NCI-H128 (cell line): ENCODE measurements around the gene CCDC126.
"Not testable (repeated sequence)": the region's sequence is repeated elsewhere in the genome, so short reads cannot be mapped to it uniquely, and the experiment has no call there.

Source experiments
- DNase-seq: peaks from one replicate; lab custom pipeline; 2025; ENCODE audit not compliant: unreplicated experiment; lab: John Stamatoyannopoulos, UW

Gene CCDC126

DNA sequence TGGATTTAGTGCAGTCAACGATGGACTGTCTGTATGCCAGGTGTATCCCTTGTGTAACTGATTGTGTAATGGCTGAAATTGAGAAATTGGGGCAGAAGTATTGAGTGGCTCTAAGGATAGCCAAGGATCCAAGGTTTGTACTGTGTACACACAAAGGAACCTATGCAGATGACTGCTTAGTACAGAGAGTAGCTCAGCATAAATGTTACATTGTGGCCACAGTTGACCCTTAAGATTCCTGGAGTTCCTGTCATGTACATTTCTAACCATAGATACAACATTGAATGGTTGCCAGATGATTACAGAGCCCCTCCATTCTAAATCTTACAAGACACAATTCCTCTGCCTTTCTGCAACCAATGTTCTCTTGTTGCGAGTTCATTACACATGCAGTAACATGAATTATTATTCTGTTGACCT is 25.3 kb downstream of the CCDC126 start:
- no peak for DNase-seq

GRCh38 chr7:23628370-23628769 is 31.2 kb downstream of the CCDC126 start:
- DNase-seq: no peak

DNA sequence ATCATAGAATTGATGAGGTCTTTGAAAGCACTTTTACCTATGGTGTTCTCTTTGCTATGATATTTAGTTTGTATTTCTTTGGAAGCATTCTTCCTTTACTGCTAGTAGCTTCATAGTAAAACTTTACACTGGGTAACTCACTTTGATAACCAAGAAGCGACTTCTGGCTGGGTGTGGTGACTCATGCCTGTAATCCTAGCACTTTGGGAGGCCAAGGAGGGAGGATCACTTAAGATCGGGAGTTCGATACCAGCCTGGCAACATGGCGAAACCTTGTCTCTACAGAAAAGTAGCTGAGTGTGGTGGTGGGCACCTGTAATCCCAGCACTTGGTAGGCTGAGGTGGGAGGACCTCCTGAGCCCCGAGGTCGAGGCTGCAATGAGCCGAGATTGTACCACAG is 36.2 kb downstream of the CCDC126 start:
- DNase-seq: no peak

- DNase-seq: no peak
These were observed 48.6 kb downstream of the CCDC126 start for GRCh38 chr7:23645822-23646221.

- no peak for DNase-seq
These were observed 56.8 kb downstream of the CCDC126 start for GRCh38 chr7:23653942-23654341.

DNA sequence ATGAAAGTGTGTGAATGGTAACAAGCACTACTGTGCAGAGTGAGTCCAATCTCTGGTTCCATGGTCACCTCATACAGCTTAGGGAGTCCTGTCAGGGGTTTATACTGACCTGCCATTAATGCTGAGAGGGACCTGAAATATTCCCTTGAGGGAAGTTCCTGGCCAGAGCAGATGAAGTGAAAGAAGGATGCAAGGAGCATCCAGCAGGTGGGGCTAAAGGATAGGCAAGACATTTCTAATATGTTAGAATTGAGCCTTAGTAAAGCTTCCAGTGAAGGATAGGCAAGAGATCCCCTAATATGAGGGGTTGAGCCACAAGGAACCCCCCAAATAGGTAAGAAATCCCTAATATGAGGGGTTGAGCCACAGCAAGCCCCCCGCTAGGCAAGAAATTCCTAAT is 57.3 kb downstream of the CCDC126 start:
- no peak for DNase-seq

DNA sequence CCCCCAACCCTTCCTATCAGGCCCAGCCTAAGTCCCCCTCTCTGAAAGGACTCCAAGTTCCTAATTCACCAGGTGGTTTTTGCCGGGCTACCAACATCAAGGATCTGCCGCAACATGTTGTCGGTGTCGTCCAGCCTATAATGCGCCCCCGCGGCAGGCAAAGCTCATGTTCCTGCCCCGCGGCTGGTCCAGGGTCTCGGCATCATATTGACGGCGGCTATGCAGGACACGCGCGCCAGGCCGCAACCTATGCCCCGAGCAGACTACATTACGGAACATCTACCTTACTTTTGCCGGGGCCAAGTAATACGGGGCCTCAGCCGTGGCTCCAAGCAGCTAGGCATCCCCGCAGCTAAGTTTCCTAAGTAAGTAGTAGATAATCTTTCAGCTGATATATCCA is 58.3 kb downstream of the CCDC126 start:
- DNase-seq: no peak

GRCh38 chr7:23658831-23659427 is 61.7 kb downstream of the CCDC126 start:
- no peak for DNase-seq

DNA sequence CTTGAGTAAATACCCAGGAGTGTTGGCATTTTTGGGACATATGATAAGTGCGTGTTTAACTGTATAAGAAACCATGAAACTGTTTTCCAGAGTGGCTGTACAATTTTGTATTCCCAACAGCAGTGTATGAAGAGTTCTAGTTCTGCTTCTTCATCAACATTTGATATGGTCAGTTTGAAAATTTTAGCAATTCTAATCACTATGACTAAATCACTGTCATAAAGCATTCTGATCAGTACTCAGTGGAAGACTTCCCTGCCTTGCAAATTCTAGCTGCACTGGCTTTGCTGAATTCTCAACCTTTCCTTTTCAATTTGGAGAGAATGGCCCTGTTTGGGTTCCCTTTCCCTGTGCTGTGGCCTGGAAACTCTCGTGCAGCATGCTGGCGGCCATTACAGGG is 64.2 kb downstream of the CCDC126 start:
- DNase-seq: no peak

DNA sequence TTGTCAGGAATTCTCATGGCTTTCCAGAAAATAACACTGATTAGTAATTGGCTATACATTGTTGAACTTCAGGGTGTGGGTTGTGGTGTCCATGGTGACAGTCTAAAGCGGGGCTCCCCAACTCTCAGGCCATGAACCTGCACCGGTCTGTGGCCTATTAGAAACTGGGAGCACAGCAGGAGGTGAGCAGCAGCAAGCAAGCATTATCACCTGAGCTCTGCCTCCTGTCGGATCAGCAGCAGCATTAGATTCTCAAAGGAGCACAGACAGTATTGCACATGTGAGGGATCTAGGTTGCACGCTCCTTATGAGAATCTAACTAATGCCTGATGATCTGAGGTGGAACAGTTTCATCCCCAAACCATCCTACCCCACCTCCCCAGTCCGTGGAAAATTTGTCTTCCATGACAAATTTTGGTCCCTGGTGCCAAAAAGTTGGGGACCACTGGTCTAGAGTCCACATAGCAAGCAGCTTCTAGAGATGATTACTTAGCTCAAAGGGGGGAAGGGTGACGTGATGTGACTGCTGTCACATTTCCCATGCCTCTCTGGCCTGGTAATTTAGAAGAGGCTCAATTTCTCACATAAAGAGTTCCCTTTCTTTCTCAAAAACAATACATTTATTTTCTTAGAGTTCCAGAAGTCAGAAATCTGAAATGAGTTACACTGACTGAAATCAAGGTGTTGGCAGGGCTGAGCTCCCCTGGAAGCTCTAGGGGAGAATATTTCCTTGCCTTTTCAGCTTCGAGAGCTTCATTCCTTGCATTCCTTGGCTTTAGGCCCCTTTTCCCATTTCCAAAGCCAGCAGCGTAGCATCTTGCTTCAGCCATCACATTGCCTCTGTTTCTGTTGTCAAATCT is 65.2 kb downstream of the CCDC126 start:
- DNase-seq: no peak

DNA sequence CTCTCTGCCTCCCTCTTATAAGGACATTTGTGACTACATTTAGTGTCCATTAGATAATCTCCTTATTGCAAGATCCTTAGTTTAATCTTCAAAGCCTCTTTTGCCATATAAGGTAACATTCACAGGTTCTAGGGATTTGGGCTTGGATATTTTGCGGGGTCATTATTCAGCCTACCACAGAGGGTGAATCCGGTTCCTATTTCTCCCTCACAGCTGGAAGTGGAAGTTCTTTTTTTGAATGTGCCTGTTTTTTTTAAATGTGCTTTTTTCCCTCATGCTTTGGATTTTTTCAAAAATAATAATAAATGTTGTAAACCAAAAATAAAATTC is 65.8 kb downstream of the CCDC126 start:
- no peak for DNase-seq

DNA sequence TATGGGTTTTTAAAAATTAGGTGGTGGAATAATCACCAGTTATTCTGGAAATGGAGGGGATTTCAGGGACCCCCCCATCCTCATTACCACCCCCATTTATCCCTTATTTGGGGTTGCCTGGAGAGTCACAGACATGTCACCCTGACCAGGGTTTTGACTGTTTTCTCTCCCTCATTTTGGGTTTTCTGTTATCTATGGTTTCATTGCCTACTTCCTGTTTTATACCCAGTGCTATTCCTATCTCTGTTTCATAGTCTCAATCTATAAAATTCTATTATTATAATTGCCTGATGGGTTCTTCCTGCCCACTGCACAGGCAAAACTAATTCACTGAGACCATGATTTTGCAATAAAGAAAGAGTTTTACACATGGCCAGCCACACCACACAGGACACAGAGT is 66.9 kb downstream of the CCDC126 start:
- DNase-seq: no peak

DNA sequence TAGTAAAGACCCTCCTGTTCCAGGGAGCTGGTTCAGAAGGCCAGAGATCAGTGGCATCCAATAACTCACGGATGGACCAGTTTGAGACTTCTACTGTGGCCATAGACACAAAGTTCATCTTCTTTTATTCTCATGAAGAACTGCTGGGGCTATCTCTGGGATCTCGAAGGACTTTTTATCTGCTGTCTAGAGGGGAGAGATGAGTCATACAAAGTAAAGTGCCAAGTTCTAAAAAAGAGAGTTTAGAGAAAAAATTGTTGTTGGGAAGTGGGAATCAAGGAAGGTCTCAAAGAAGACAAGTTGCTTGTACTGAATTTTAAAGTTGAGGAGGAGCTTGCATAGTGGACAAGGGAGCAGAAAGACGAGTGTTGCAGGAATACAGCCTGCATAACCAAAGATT is 74.9 kb downstream of the CCDC126 start:
- no peak for DNase-seq

DNA sequence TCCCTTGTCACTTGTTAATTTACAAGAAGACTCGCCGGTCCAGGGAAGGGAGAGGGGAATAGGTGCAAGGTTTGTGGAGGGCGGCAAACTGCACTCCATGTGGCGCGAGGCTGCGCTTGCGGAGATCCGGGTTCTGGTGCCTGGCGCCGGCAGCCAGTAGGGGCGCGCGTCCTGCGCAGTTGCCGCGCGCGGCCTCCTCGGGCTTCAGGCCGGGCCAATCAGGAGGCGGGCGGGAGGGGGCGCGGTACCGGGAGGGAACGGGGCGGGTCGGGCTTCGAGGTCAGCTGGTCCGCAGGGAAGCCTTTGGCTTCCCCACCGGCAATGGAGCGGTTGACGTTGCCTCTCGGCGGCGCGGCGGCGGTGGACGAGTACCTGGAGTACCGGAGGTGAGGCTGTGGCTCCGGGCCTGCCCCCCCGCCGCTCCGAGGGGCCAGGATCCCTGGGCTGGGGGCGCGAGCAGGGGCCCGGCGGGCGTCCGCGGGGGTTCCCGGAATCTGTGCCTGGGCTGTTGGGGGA is 82.8 kb downstream of the CCDC126 start, which contains the start of gene FAM221A:
Gene FAM221A (plus strand): TSS at position 302 of the 516 bp plus-strand sequence. CDS start 20 bp downstream, at position 322.
- DNase-seq: peak; percentile 55

DNA sequence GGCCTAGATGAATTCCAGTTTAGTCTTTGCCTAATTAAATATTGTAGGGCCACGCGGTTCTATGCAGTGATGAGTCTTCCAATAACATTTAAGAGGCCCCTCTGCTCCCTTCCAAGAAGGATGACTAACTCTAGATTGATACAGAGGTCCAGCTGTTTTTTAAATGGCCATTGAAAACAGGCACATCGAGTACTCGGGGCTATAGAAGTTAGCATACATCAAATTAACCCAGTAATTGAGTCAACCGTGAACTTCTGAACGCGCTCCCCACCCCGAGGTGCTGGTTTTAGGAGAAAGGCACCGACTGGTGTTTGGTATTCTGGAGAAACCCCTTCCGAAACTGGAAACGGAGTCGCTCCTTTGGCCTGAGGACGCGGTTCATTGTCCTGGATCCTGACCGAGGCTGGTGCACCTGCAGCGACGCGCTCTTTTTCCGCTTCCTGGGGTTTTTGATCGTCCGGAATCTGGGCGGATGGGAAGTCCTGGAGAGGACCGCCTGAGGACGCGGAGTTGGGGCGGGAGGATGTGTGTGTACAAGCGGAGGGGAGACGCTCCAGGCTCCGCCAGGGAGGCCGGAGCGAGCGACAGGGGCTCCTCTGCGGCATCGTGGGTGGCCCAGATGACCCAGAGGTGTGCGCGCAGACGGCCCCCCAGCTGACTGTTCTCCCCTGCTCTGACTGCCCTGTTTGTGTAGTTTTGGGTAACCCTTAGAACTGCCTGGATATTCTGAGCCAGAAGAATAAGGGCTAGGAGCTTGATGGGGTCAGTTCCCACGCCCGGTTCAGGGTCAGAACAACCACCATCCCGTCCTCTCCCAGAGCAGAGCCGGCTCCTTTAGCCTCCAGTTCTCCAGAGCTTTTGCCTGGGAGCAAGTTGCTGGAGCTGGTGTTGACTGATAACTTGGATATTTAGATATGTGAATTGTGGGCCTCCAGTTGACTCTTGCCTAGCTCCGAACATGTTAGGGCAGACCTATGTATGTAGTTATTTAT is 83.5 kb downstream of the CCDC126 start:
- DNase-seq: peak; percentile 39

GRCh38 chr7:23684041-23684440 is 86.9 kb downstream of the CCDC126 start:
- not testable (repeated sequence) for DNase-seq

- DNase-seq: no peak
These were observed 88.5 kb downstream of the CCDC126 start for GRCh38 chr7:23685731-23686130.

GRCh38 chr7:23687011-23687410 is 89.8 kb downstream of the CCDC126 start:
- no peak for DNase-seq

DNA sequence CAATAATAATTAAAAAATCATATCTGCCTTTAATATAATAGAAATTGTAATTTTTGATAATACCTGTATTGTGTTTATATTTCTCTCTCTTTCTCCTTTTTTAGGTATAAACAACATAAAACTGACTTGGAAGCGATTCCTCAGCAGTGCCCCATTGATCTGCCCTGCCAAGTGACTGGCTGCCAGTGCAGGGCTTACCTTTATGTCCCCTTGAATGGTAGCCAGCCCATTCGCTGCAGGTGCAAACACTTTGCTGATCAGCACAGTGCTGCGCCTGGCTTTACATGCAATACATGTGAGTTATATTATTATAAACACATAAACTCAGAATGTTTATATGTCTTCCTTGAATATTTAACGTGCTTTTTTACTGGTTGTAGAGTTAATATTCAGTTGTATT is 92.0 kb downstream of the CCDC126 start:
- DNase-seq: no peak

GRCh38 chr7:23691320-23691719 is 94.1 kb downstream of the CCDC126 start:
- no peak for DNase-seq

DNA sequence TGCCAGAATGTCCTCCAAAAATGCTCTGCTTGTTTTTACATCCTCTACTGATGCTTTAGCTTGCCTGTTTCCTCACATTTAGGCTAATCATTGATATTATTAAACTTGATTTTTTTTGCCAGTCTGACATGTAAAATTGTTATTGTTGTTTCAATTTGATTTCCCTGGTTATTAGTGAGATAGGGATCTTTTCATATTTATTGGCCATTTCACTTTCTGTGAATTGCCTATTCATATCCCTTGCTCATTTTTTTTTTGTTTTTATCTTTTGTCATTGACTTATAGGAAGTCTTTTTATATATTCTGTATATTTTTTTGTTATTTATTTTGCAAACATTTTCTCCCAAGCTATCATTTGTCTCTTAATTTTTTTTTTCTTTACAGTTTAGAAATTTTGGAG is 96.0 kb downstream of the CCDC126 start:
- no peak for DNase-seq
